Activated CD4-positive, alpha-beta T cell treated with anti-CD3 and anti-CD28 coated beads, Interleukin-2, amount 10 ng/mL, durations not matched to agents 7 days and 5 days (primary cell): Measurements from ENCODE around the gene PRXL2C. TPM values are rescaled to one million over a fixed set of nuclear protein-coding genes. Genes with fewer than 3 reads are reported as not detected.
"Not testable (repeated sequence)": the region's sequence is repeated elsewhere in the genome, so short reads cannot be mapped to it uniquely, and the experiment has no call there.

Experiments
- CTCF ChIA-PET: fragments of 350-600 bp; sonication (Branson Sonifier 250); formaldehyde crosslinking; loops from one replicate; lab custom pipeline; 2021; ENCODE audit warnings: antibody characterized with exemption; lab: Charles Lee
- POLR2A ChIA-PET: fragments of 350-600 bp; sonication (Branson Sonifier 250); formaldehyde crosslinking; loops from one replicate; lab custom pipeline; 2021; ENCODE audit warnings: antibody characterized with exemption; lab: Charles Lee
- DNase-seq: peaks from one replicate; pipeline ENCODE4 v3.0.0-alpha.2; 2020
- H3K27ac Mint-ChIP-seq: one replicate; pipeline ENCODE4 v1.8.0; 2021; ENCODE audit warnings: mild to moderate bottlenecking, moderate library complexity, mixed read lengths
- H3K27me3 Mint-ChIP-seq: one replicate; pipeline ENCODE4 v1.8.0; 2021; ENCODE audit warnings: mixed read lengths
- H3K36me3 Mint-ChIP-seq: one replicate; pipeline ENCODE4 v1.8.0; 2021; ENCODE audit warnings: low read depth, mixed read lengths
- H3K4me1 Mint-ChIP-seq: one replicate; pipeline ENCODE4 v1.8.0; 2021; ENCODE audit warnings: mixed read lengths
- H3K4me3 Mint-ChIP-seq: one replicate; pipeline ENCODE4 v1.8.0; 2021; ENCODE audit warnings: mild to moderate bottlenecking, moderate library complexity, mixed read lengths
- H3K9me3 Mint-ChIP-seq: one replicate; pipeline ENCODE4 v1.8.0; 2021; ENCODE audit warnings: mixed read lengths
- total RNA-seq, 2 experiments: library from RNA; stranded (reverse); gene quantifications; one replicate each; pipeline ENCODE4 v1.2.3, GENCODE V29; 2021

PRXL2C gene
- total RNA-seq, 2 experiments from 2014 or later: 5.0 to 5.6 TPM

- Mint-ChIP-seq H3K27me3 (peaks cover 73% of the 10 kb centered on the region), H3K9me3 (no peaks in the 10 kb centered on the region), H3K4me3 (no peak overlapping the region), H3K4me1 (peaks cover 13% of the 10 kb centered on the region), H3K36me3 (no peaks in the 10 kb centered on the region), H3K27ac (no peak overlapping the region)
- POLR2A ChIA-PET: no interaction called here
- no peak for DNase-seq
- CTCF ChIA-PET: no interaction called here
Measured at GRCh38 chr9:96616817-96617438, 38.2 kb downstream of the PRXL2C start.

DNA sequence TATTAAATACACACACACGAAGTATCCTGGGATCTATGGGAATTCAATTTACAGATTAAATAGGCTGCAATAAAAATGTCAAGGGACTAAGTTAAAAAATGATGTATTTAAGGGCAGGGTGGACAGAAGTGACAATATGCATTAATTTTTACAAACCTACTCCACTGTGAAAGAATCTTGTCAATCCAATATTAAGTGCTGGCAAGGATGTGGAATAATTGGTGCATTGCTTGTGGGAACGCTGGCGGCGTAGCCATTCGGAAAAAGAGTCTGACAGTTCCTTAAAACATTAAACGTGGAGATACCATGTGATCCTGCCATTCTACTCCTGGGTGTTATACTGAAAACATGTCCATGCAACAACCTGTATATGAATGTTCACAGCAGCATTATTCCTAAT lies 39.7 kb downstream of the PRXL2C start:
- POLR2A ChIA-PET: no interaction called here
- no peak overlapping the region for H3K27ac Mint-ChIP-seq
- no peak overlapping the region for H3K4me3 Mint-ChIP-seq
- no peaks in the 10 kb centered on the region for H3K9me3 Mint-ChIP-seq
- H3K36me3 Mint-ChIP-seq: no peaks in the 10 kb centered on the region
- peaks cover 7% of the 10 kb centered on the region for H3K4me1 Mint-ChIP-seq
- peaks cover 72% of the 10 kb centered on the region for H3K27me3 Mint-ChIP-seq
- DNase-seq: no peak
- CTCF ChIA-PET: no interaction called here

DNA sequence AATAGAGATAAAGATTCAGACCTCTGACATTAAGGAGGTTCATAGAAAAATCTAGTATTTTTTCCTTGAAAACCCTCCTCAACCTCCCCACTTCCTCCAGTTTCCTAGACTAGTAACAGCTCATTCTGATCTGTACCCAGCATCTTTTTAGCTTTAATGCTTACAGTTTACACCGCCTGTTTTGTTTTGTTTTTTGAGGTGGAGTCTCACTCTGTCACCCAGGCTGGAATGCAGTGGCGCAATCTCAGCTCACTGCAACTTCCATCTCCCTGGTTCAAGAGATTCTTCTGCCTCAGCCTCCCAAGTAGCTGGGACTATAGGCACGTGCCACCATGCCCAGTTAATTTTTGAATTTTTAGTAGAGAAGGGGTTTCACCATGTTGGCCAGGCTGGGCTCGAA lies 40.5 kb downstream of the PRXL2C start:
- H3K27me3 Mint-ChIP-seq: peaks cover 68% of the 10 kb centered on the region
- POLR2A ChIA-PET, H3K4me1 Mint-ChIP-seq, DNase-seq, H3K4me3 Mint-ChIP-seq, H3K36me3 Mint-ChIP-seq, H3K27ac Mint-ChIP-seq, H3K9me3 Mint-ChIP-seq: not testable (repeated sequence)
- CTCF ChIA-PET: interaction anchor here (0.6 kb wide), 1 partner anchor 13 kb away, joined by 3 read pairs; no protein-coding TSS in a partner anchor

DNA sequence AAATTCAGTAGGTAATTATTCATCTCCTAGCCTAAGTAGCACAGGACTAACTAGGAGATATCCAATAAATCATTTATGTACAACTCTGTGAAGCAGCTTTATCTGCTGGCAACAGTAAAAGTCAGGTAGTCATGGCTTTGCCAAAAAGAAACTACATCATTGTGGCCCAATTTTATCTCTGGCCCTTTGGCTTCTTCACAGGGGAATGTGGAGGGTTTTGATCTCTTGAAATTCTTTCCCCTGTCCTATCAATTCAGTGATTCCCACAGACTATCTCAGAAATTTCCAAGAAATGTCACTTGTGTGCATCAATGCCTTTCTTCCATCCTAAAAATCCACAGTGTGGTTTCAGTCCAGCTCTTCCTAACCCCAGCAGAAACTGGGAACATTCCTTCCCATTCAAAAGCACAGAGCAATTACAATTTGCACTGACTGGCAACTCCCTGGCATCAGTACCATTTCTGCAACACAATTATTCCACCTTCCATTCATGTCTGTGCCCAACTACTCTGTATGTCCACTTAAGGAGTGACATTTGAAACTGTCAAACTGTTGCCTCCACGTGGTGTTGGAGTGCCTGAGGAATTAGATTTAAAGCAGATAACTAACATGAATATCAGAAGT lies 42.0 kb downstream of the PRXL2C start:
- peaks cover 1% of the 10 kb centered on the region for H3K4me1 Mint-ChIP-seq
- H3K27me3 Mint-ChIP-seq: peaks cover 75% of the 10 kb centered on the region

GRCh38 chr9:96612105-96612965 lies 42.8 kb downstream of the PRXL2C start:
- H3K4me1 Mint-ChIP-seq: no peaks in the 10 kb centered on the region
- no peak for DNase-seq
- no peak overlapping the region for H3K27ac Mint-ChIP-seq
- H3K27me3 Mint-ChIP-seq: peaks cover 70% of the 10 kb centered on the region
- H3K9me3 Mint-ChIP-seq: no peaks in the 10 kb centered on the region
- ChIA-PET POLR2A (no interaction called here), CTCF (interaction anchor here (0.6 kb wide), 1 partner anchor 1844 kb away, joined by 3 read pairs; no protein-coding TSS in a partner anchor)
- H3K36me3 Mint-ChIP-seq: no peaks in the 10 kb centered on the region
- H3K4me3 Mint-ChIP-seq: no peak overlapping the region

More for the DNA sequence above, 42.0 kb downstream of the PRXL2C start:
- Mint-ChIP-seq H3K4me3 (no peak overlapping the region), H3K36me3 (no peaks in the 10 kb centered on the region), H3K27ac (no peak overlapping the region), H3K9me3 (no peaks in the 10 kb centered on the region)
- ChIA-PET POLR2A (no interaction called here), CTCF (no interaction called here)
- DNase-seq: no peak

DNA sequence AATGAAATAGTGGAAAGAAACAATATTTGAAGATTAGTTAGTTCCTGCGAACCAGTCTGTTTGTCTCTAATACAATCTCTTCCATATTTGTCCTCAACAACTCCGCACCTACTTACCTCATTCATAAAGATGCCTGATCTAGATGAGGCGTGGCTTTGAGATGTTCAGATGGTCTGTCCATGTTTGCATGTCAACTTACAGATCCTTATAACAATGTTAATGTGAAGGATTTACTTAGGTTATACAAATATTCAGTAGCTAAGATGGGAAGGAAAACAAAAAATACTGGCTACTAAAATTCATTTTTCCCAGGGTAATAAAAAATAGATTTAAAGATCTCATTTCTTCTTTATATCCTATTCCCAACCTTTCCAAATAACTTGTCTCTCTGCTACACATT lies 43.8 kb downstream of the PRXL2C start:
- Mint-ChIP-seq H3K27ac (no peak overlapping the region), H3K4me1 (no peaks in the 10 kb centered on the region), H3K9me3 (no peaks in the 10 kb centered on the region), H3K36me3 (no peaks in the 10 kb centered on the region), H3K27me3 (peaks cover 62% of the 10 kb centered on the region), H3K4me3 (no peak overlapping the region)
- POLR2A ChIA-PET: no interaction called here
- no peak for DNase-seq
- CTCF ChIA-PET: no interaction called here

- Mint-ChIP-seq H3K27ac (no peak overlapping the region), H3K4me3 (no peak overlapping the region), H3K36me3 (no peaks in the 10 kb centered on the region), H3K4me1 (no peaks in the 10 kb centered on the region), H3K9me3 (no peaks in the 10 kb centered on the region), H3K27me3 (peaks cover 48% of the 10 kb centered on the region)
- POLR2A ChIA-PET: no interaction called here
- DNase-seq: no peak
- CTCF ChIA-PET: interaction anchor here (0.9 kb wide), 1 partner anchor 9 kb away, joined by 3 read pairs; no protein-coding TSS in a partner anchor
Measured at GRCh38 chr9:96609732-96610131, 45.4 kb downstream of the PRXL2C start.

GRCh38 chr9:96607971-96608370 lies 47.1 kb downstream of the PRXL2C start:
- H3K4me1 Mint-ChIP-seq: no peaks in the 10 kb centered on the region

DNA sequence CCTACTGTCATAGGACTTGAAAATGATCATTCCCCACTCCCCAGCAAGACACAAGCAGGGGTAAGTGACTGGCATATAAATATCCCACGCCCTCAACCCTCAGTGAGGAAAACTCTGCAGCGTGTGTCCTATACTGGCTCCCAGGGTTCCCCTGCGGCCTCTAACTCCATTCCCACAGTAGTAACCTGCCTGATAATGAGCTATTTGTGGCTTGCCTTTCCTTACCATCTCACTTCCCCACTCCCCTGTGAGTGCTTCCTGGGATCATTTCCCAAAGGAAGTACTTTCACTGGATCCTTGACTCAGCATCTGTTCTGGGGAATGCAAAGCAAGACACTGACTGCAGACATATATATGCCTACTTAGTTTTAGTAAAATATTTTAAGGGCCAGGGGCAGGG lies 49.8 kb downstream of the PRXL2C start:
- no peak overlapping the region for H3K4me3 Mint-ChIP-seq
- POLR2A ChIA-PET: no interaction called here
- no peak for DNase-seq
- peaks cover 16% of the 10 kb centered on the region for H3K27me3 Mint-ChIP-seq
- H3K36me3 Mint-ChIP-seq: no peaks in the 10 kb centered on the region
- H3K4me1 Mint-ChIP-seq: no peaks in the 10 kb centered on the region
- no peak overlapping the region for H3K27ac Mint-ChIP-seq
- no peaks in the 10 kb centered on the region for H3K9me3 Mint-ChIP-seq
- CTCF ChIA-PET: no interaction called here

More at GRCh38 chr9:96607971-96608370, 47.1 kb downstream of the PRXL2C start:
- H3K27ac Mint-ChIP-seq: no peak overlapping the region
- POLR2A ChIA-PET: no interaction called here
- no peaks in the 10 kb centered on the region for H3K36me3 Mint-ChIP-seq
- H3K27me3 Mint-ChIP-seq: peaks cover 38% of the 10 kb centered on the region
- CTCF ChIA-PET: no interaction called here
- no peak for DNase-seq
- no peaks in the 10 kb centered on the region for H3K9me3 Mint-ChIP-seq
- H3K4me3 Mint-ChIP-seq: no peak overlapping the region

GRCh38 chr9:96604004-96604319 lies 51.2 kb downstream of the PRXL2C start:
- H3K4me3 Mint-ChIP-seq: no peak overlapping the region
- no peak overlapping the region for H3K27ac Mint-ChIP-seq
- H3K36me3 Mint-ChIP-seq: no peaks in the 10 kb centered on the region
- H3K9me3 Mint-ChIP-seq: no peaks in the 10 kb centered on the region
- ChIA-PET CTCF (no interaction called here), POLR2A (no interaction called here)
- no peaks in the 10 kb centered on the region for H3K4me1 Mint-ChIP-seq
- no peak for DNase-seq
- peaks cover 8% of the 10 kb centered on the region for H3K27me3 Mint-ChIP-seq

GRCh38 chr9:96603305-96604003 lies 51.7 kb downstream of the PRXL2C start:
- no peaks in the 10 kb centered on the region for H3K4me1 Mint-ChIP-seq
- no peaks in the 10 kb centered on the region for H3K36me3 Mint-ChIP-seq
- no peak for DNase-seq
- ChIA-PET POLR2A (no interaction called here), CTCF (no interaction called here)
- no peak overlapping the region for H3K27ac Mint-ChIP-seq
- no peaks in the 10 kb centered on the region for H3K9me3 Mint-ChIP-seq
- peaks cover 5% of the 10 kb centered on the region for H3K27me3 Mint-ChIP-seq
- H3K4me3 Mint-ChIP-seq: no peak overlapping the region

- no peak overlapping the region for H3K27ac Mint-ChIP-seq
- H3K9me3 Mint-ChIP-seq: no peaks in the 10 kb centered on the region
- ChIA-PET CTCF (no interaction called here), POLR2A (no interaction called here)
- peaks cover 2% of the 10 kb centered on the region for H3K27me3 Mint-ChIP-seq
- H3K4me3 Mint-ChIP-seq: no peak overlapping the region
- DNase-seq: no peak
- no peaks in the 10 kb centered on the region for H3K4me1 Mint-ChIP-seq
- H3K36me3 Mint-ChIP-seq: no peaks in the 10 kb centered on the region
Measured at GRCh38 chr9:96599298-96599697, 55.8 kb downstream of the PRXL2C start.
